ENCODE measurements around the gene DYRK3. TPM values are rescaled to one million over a fixed set of nuclear protein-coding genes. Genes with fewer than 3 reads are reported as not detected.

DYRK3 gene
- total and polyA plus RNA-seq, 2 of the 8 experiments (the other 6 are each of a cell fraction or from before 2014, with no cell fraction given): 2.1 to 8.5 TPM

DNA sequence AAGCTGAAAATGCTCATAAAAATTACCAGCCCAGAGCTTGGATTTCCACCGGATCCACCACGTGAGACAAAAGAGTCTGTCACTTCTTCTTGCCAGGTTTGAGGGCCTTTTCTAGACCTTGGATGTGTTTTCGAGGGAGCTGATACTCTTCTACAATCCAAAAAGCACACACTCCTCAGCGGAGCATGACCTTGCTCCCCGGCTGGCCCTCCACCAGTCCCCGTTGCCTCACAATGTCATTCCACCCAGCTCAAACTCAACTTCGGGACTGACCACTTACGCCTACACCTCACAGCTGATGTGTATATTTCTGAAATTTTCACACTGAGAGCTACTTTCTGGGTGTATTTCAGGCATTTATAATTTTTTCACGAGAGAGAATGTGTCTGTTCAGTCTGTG is 43.6 kb upstream of the DYRK3 start (continued):
- TF ChIP-seq SAP30 (IDR thresholded peaks at IDR 0.05; ENCODE audit: insufficient read depth, insufficient replicate concordance, low read length) (no peak), BRCA1 (IDR thresholded peaks at IDR 0.05; ENCODE audit: low read depth, low read length) (no peak)

All from H1 (cell line).